AG08396 (cell line): ENCODE data around the gene BLNK.

Experiments used
- DNase-seq: peaks from one replicate; pipeline ENCODE4 v3.0.0; 2012; ENCODE audit warnings: low spot score, mixed read lengths

Gene BLNK

GRCh38 chr10:96288151-96288621, 16.8 kb upstream of the BLNK start:
- DNase-seq: no peak

GRCh38 chr10:96287392-96288105, 16.2 kb upstream of the BLNK start:
- DNase-seq: no peak

GRCh38 chr10:96285331-96285752, 14.0 kb upstream of the BLNK start:
- no peak for DNase-seq

- no peak for DNase-seq
Measured at GRCh38 chr10:96283756-96284155, 12.4 kb upstream of the BLNK start.

- no peak for DNase-seq
Measured at GRCh38 chr10:96283351-96283750, 12.0 kb upstream of the BLNK start.

- no peak for DNase-seq
Measured at GRCh38 chr10:96281444-96282029, 10.2 kb upstream of the BLNK start.

GRCh38 chr10:96280859-96281258, 9.5 kb upstream of the BLNK start:
- DNase-seq: no peak

GRCh38 chr10:96279191-96279641, 7.8 kb upstream of the BLNK start:
- DNase-seq: no peak

GRCh38 chr10:96276831-96277230, 5.5 kb upstream of the BLNK start:
- DNase-seq: no peak

GRCh38 chr10:96276426-96276825, 5.1 kb upstream of the BLNK start:
- no peak for DNase-seq

- DNase-seq: no peak
Measured at GRCh38 chr10:96275685-96276418, 4.5 kb upstream of the BLNK start.

- DNase-seq: no peak
Measured at GRCh38 chr10:96272316-96273280, 1.2 kb upstream of the BLNK start.

GRCh38 chr10:96270571-96270970, 798 bp downstream of the BLNK start:
- DNase-seq: no peak

- DNase-seq: no peak
Measured at GRCh38 chr10:96269438-96270300, 1.7 kb downstream of the BLNK start.

GRCh38 chr10:96268341-96268909, 2.9 kb downstream of the BLNK start:
- no peak for DNase-seq

GRCh38 chr10:96267234-96267705, 4.1 kb downstream of the BLNK start:
- no peak for DNase-seq

GRCh38 chr10:96266118-96266770, 5.1 kb downstream of the BLNK start:
- DNase-seq: no peak

- no peak for DNase-seq
Measured at GRCh38 chr10:96264938-96265337, 6.4 kb downstream of the BLNK start.

GRCh38 chr10:96263669-96264068, 7.7 kb downstream of the BLNK start:
- DNase-seq: no peak

GRCh38 chr10:96263176-96263575, 8.2 kb downstream of the BLNK start:
- no peak for DNase-seq
